Gastrocnemius medialis (tissue), 4 donors: ENCODE data around the gene CACNA2D3. TPM values are rescaled to one million over a fixed set of nuclear protein-coding genes. Genes with fewer than 3 reads are reported as not detected.

Source experiments
- ATAC-seq, 2 donors: fragments of 150-250 bp; one replicate each; pipeline ENCODE4 v1.9.1; 2016
- DNase-seq, 2 donors: peaks; one replicate each; pipeline ENCODE4 v3.0.0-alpha.2; 2019
- H3K27ac ChIP-seq, 4 donors: fragments of 200-600 bp; sonication (generic); 1 replicate in 1 of 4; 2 replicates in 3 of 4; pipeline ENCODE4 v1.5.1; 2016 to 2018; ENCODE audit warnings: mild to moderate bottlenecking in 2 of 4, moderate library complexity in 1 of 4
- H3K27me3 ChIP-seq, 3 donors: fragments of 200-600 bp; sonication (generic) in 2 of 3; 1 replicate in 1 of 3; 2 replicates in 2 of 3; pipeline versions ENCODE4 v1.5.1 to v1.6.0; 2016 to 2019; ENCODE audit warnings: mild to moderate bottlenecking in 1 of 3, moderate library complexity in 1 of 3
- H3K36me3 ChIP-seq, 2 donors: fragments of 200-600 bp; sonication (generic) in 1 of 2; one replicate each; pipeline ENCODE4 v1.5.1; 2017 to 2018
- H3K4me1 ChIP-seq, 2 donors: fragments of 200-600 bp; sonication (generic) in 1 of 2; one replicate each; pipeline ENCODE4 v1.5.1; 2016 to 2017; ENCODE audit warnings: mild to moderate bottlenecking in 2 of 2
- H3K4me3 ChIP-seq, 4 donors: fragments of 200-600 bp; sonication (generic) in 3 of 4; 1 replicate in 1 of 4; 2 replicates in 3 of 4; pipeline ENCODE4 v1.5.1; 2016 to 2019; ENCODE audit warnings: mild to moderate bottlenecking in 2 of 4
- H3K9me3 ChIP-seq, 3 donors: fragments of 200-600 bp; sonication (generic) in 2 of 3; 1 replicate in 1 of 3; 2 replicates in 2 of 3; pipeline ENCODE4 v1.5.1; 2016 to 2019
- POLR2A ChIP-seq, 2 donors: fragments of 450-650 bp; IDR thresholded peaks; one replicate each; pipeline ENCODE4 v1.6.1; 2017; ENCODE audit warnings: antibody characterized with exemption in 2 of 2, mild to moderate bottlenecking in 2 of 2, moderate library complexity in 2 of 2
- in situ Hi-C, 4 donors: fragments of 200-750 bp; cut with MboI; loops; one replicate each; pipeline versions ENCODE4 v1.15.0 to v1.8.0; 2017; ENCODE audit warnings: low sequenced_read_pairs in 4 of 4
- intact Hi-C: fragments of 100-400 bp; cut with DNase I; formaldehyde crosslinking; loops from one replicate; pipeline ENCODE4 v1.15.1; 2023; ENCODE audit warnings: low total_unique reads
- total RNA-seq, 4 donors: library from RNA; depleted of rRNA; stranded (reverse); fragments of >200 nt; gene quantifications; one replicate each; pipeline versions ENCODE4 v1.1.0 to v1.2.3, GENCODE V29; 2016
- TF ChIP-seq, protein P1 (sequence below), 5 experiments: fragments of 450-650 bp in 3 of 5; fragments of 200-600 bp in 2 of 5; sonication (generic) in 2 of 5; IDR thresholded peaks in 4 of 5; conservative IDR thresholded peaks in 1 of 5; 1 replicate in 4 of 5; 2 replicates in 1 of 5; pipeline ENCODE4 v1.5.1; 2016 to 2019; ENCODE audit warnings: antibody characterized with exemption in 5 of 5, mild to moderate bottlenecking in 3 of 5, moderate library complexity in 3 of 5

Gene CACNA2D3
- total RNA-seq, 4 donors from 2014 or later = 4.7 to 14.4 (median 7.1) TPM

DNA sequence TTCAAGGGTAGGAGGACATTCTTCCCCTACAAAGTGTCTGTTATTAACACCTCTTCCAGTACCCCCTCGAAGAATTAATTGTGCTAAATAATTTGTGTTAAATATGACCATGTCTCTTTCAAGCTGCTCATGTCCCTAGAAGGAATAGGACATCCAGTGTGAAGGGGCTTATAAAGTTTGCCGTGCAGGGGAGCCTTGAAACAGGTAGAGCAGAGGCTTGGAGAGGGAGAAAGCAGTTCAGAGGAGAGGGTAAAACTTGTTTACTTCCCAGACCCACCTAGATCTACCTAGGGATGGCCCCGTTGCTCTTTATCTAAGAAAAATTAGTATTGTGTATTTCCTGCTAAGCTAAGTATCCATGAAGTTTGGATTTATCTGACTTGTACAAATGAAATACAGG is 114.8 kb downstream of the CACNA2D3 start:
- in situ Hi-C loops = no loop called here
- intact Hi-C loops = no loop called here

DNA sequence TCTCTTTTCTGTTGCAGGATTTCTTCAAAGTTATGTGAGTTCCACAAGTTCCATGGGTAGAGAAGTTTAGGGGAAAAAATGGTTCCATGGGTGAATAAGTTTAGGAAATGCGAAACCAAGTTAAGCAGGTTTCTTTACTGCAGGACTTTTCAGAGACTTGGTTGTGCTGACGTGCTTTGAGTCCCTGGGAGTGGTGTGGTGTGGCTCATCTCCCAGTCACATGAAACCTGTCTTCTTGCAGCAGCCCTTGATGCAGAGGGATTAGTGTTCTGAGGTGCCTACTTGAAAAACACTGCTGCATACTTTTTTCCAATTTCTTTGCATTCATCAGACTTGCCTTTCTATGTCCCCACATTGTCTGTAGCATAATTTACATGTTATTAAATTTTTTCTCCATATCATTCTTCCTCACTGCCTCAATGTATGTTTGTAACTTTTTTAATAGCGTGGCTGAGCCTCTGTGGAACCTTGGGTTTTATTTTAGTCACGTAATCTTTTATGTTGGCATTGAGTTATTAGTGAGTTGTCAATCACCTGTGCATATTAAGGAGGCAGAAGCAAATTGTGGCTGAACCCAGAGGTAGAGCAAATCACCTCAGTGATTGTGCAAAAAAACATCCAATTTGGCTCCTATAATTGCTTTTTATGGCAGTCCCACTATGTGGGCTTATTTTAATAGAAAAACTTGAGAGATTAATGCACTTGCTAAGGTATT is 115.6 kb downstream of the CACNA2D3 start:
- TF ChIP-seq POLR2A (IDR thresholded peaks at IDR 0.05) = no peak
- TF ChIP-seq, protein P1, sequence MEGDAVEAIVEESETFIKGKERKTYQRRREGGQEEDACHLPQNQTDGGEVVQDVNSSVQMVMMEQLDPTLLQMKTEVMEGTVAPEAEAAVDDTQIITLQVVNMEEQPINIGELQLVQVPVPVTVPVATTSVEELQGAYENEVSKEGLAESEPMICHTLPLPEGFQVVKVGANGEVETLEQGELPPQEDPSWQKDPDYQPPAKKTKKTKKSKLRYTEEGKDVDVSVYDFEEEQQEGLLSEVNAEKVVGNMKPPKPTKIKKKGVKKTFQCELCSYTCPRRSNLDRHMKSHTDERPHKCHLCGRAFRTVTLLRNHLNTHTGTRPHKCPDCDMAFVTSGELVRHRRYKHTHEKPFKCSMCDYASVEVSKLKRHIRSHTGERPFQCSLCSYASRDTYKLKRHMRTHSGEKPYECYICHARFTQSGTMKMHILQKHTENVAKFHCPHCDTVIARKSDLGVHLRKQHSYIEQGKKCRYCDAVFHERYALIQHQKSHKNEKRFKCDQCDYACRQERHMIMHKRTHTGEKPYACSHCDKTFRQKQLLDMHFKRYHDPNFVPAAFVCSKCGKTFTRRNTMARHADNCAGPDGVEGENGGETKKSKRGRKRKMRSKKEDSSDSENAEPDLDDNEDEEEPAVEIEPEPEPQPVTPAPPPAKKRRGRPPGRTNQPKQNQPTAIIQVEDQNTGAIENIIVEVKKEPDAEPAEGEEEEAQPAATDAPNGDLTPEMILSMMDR (IDR thresholded peaks at IDR 0.05 in 4 of 5, conservative IDR thresholded peaks at IDR 0.05 in 1 of 5) = no peak
- no peaks in the 10 kb centered on the region for H3K36me3 ChIP-seq
- in situ Hi-C loops = no loop called here
- H3K27ac ChIP-seq = no peak overlapping the region
- H3K4me3 ChIP-seq = no peak overlapping the region
- DNase-seq (no peak), ATAC-seq (no peak)
- intact Hi-C loops = no loop called here
- H3K27me3 ChIP-seq = no peaks in the 10 kb centered on the region
- peaks cover 0 to 4% of the 10 kb centered on the region in 2 donors for H3K4me1 ChIP-seq
- H3K9me3 ChIP-seq = no peaks in the 10 kb centered on the region

More for the DNA sequence above, 114.8 kb downstream of the CACNA2D3 start:
- Histone ChIP-seq H3K4me3 (no peak overlapping the region), H3K4me1 (peaks cover 0 to 4% of the 10 kb centered on the region in 2 donors), H3K36me3 (no peaks in the 10 kb centered on the region), H3K27ac (no peak overlapping the region), H3K27me3 (no peaks in the 10 kb centered on the region), H3K9me3 (no peaks in the 10 kb centered on the region)
- TF ChIP-seq, protein P1 (IDR thresholded peaks at IDR 0.05 in 4 of 5, conservative IDR thresholded peaks at IDR 0.05 in 1 of 5) = no peak
- no peak for TF ChIP-seq POLR2A (IDR thresholded peaks at IDR 0.05)
- DNase-seq (no peak), ATAC-seq (no peak)

DNA sequence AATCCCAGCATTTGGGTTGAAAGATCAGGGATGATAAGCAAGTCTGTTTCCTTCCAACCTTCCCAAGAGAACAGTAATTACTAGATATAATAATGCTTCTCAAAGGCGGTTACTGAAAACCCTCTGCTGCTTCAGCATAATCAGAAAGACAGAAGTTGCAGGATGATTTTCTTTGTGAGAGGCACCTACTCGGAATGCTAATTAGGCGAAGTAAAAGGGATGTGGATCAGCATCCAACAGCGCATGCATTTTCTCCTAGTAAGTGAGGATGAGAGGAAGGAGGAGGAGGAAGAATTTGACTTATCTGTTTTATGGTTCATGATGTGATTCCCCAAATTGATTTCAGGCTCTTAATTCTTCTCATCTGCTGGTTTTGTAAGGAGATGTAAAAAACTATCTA is 118.0 kb downstream of the CACNA2D3 start:
- H3K27me3 ChIP-seq = no peaks in the 10 kb centered on the region

DNA sequence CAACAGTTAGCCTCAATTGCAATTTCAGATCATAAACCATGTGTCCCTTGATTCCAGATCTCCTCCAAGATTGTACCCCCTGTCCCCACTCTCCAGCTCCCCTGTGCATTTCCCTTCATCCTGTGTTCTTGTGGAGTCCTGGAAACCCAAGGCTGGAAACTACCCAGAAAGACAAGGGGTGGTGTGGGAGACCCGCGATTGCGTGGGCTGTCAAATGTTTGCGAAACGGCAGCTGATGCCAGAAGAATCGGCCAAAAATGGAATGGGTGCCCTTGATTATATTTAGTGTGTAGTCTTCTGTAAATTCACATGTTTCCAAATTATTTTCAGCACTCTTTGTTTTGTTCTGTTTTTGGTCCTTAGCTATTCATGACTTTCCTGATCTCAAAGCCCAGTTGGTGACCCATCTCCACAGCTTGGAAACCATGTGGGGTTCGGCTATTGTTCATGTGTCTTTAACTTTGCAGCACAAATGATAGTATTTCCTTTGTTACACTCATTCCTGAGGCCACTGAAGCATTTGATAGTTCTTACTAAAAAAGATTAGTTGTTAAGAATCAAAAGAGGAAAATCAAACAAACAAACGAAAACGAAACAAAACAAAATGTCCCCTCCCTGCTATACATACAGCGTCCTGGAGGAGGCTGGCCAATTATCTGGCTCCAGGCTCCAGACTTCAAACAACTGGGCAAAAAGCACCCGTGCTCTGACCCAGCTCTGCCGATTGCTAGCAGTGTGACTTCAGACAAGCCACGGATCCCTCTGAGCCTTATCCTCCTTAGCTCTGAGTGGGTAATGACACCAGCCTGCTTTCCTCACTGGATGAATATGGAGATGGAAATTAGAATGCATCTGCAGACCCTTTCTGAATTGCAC is 120.9 kb downstream of the CACNA2D3 start:
- ATAC-seq = peak in 1 of 2 donors; percentile 51
- no peak overlapping the region for H3K27ac ChIP-seq
- H3K4me3 ChIP-seq = peak overlapping the region; percentile 31 to 41 (median 38)
- TF ChIP-seq, protein P1 (IDR thresholded peaks at IDR 0.05 in 4 of 5, conservative IDR thresholded peaks at IDR 0.05 in 1 of 5) = no peak
- no peak for TF ChIP-seq POLR2A (IDR thresholded peaks at IDR 0.05)
- peaks cover 0 to 6% of the 10 kb centered on the region in 2 donors for H3K4me1 ChIP-seq
- H3K27me3 ChIP-seq = no peaks in the 10 kb centered on the region
- H3K36me3 ChIP-seq = no peaks in the 10 kb centered on the region
- in situ Hi-C loops (no loop called here), intact Hi-C loops (no loop called here)
- H3K9me3 ChIP-seq = no peaks in the 10 kb centered on the region
- DNase-seq = no peak

More for the DNA sequence above, 118.0 kb downstream of the CACNA2D3 start:
- Histone ChIP-seq H3K36me3 (no peaks in the 10 kb centered on the region), H3K9me3 (no peaks in the 10 kb centered on the region), H3K4me3 (no peak overlapping the region), H3K27ac (no peak overlapping the region), H3K4me1 (peaks cover 0 to 10% of the 10 kb centered on the region in 2 donors)
- in situ Hi-C loops = no loop called here
- TF ChIP-seq POLR2A (IDR thresholded peaks at IDR 0.05) = no peak
- TF ChIP-seq, protein P1 (IDR thresholded peaks at IDR 0.05 in 4 of 5, conservative IDR thresholded peaks at IDR 0.05 in 1 of 5) = no peak
- intact Hi-C loops = no loop called here
- no peak for ATAC-seq
- no peak for DNase-seq
